Measurements from ENCODE around the gene ZC3H6.

ZC3H6 gene

GRCh38 chr2:112244854-112245253 is 30.5 kb upstream of the ZC3H6 start:
- no peaks in the 10 kb centered on the region for H3K27me3 Mint-ChIP-seq (ENCODE audit: low read depth)
- no peak overlapping the region for H3K27ac Mint-ChIP-seq
- TF ChIP-seq CTCF (IDR thresholded peaks at IDR 0.05; ENCODE audit: unreplicated experiment in 3 of 3) = no peak
- no peak overlapping the region for H3K4me3 Mint-ChIP-seq
- H3K4me1 Mint-ChIP-seq = no peaks in the 10 kb centered on the region
- H3K36me3 Mint-ChIP-seq (ENCODE audit: low read depth) = peaks cover 56% of the 10 kb centered on the region
- H3K9me3 Mint-ChIP-seq = peaks cover 7% of the 10 kb centered on the region

- peaks cover 24% of the 10 kb centered on the region for H3K36me3 Mint-ChIP-seq (ENCODE audit: low read depth)
- no peak overlapping the region for H3K4me3 Mint-ChIP-seq
- no peak overlapping the region for H3K27ac Mint-ChIP-seq
- no peaks in the 10 kb centered on the region for H3K27me3 Mint-ChIP-seq (ENCODE audit: low read depth)
- peaks cover 3% of the 10 kb centered on the region for H3K9me3 Mint-ChIP-seq
- peaks cover 11% of the 10 kb centered on the region for H3K4me1 Mint-ChIP-seq
- TF ChIP-seq CTCF (IDR thresholded peaks at IDR 0.05; ENCODE audit: unreplicated experiment in 3 of 3) = no peak
Measured at GRCh38 chr2:112251271-112251670, 24.1 kb upstream of the ZC3H6 start.

- Mint-ChIP-seq H3K27me3 (ENCODE audit: low read depth) (no peaks in the 10 kb centered on the region), H3K4me1 (peaks cover 11% of the 10 kb centered on the region), H3K36me3 (ENCODE audit: low read depth) (peaks cover 4% of the 10 kb centered on the region), H3K4me3 (peak overlapping the region in 2 of 3 experiments; percentile 45 to 89), H3K27ac (no peak overlapping the region), H3K9me3 (no peaks in the 10 kb centered on the region)
- TF ChIP-seq CTCF (IDR thresholded peaks at IDR 0.05; ENCODE audit: unreplicated experiment in 3 of 3) = no peak
Measured at GRCh38 chr2:112253261-112253815, 22.1 kb upstream of the ZC3H6 start.

- Mint-ChIP-seq H3K27me3 (ENCODE audit: low read depth) (peaks cover 3% of the 10 kb centered on the region), H3K4me1 (peaks cover 14% of the 10 kb centered on the region), H3K9me3 (no peaks in the 10 kb centered on the region), H3K4me3 (peak within 1 kb of the TSS in 2 of 3 experiments; percentile 87 to 89), H3K27ac (peak within 1 kb of the TSS; percentile 20 to 82 (median 64)), H3K36me3 (ENCODE audit: low read depth) (no peaks in the 10 kb centered on the region)
- no peak for TF ChIP-seq CTCF (IDR thresholded peaks at IDR 0.05; ENCODE audit: unreplicated experiment in 3 of 3)
Measured at GRCh38 chr2:112254466-112255240, 20.7 kb upstream of the ZC3H6 start, which contains the start of gene ZC3H8. Gene ZC3H8 (minus strand): TSS chr2:112255042. CDS start chr2:112254981, 61 bp downstream.

GRCh38 chr2:112255875-112256274 is 19.5 kb upstream of the ZC3H6 start:
- peaks cover 15% of the 10 kb centered on the region for H3K4me1 Mint-ChIP-seq
- H3K36me3 Mint-ChIP-seq (ENCODE audit: low read depth) = no peaks in the 10 kb centered on the region
- no peaks in the 10 kb centered on the region for H3K9me3 Mint-ChIP-seq
- H3K27ac Mint-ChIP-seq = peak overlapping the region in 1 of 3 experiments; percentile 19
- TF ChIP-seq CTCF (IDR thresholded peaks at IDR 0.05; ENCODE audit: unreplicated experiment in 3 of 3) = no peak
- peak overlapping the region in 1 of 3 experiments; percentile 70 for H3K4me3 Mint-ChIP-seq
- H3K27me3 Mint-ChIP-seq (ENCODE audit: low read depth) = peaks cover 8% of the 10 kb centered on the region

Measured in nephron (organoid).